CD14-positive monocyte (primary cell): Measurements from ENCODE around the gene FAM111B. TPM values are rescaled to one million over a fixed set of nuclear protein-coding genes. Genes with fewer than 3 reads are reported as not detected.

Source experiments
- DNase-seq, 3 donors: peaks; one replicate each; pipeline ENCODE4 v3.0.0-alpha.2; 2011 to 2022
- H2AFZ ChIP-seq: 2 replicates; pipeline ENCODE4 v1.6.0; 2012; ENCODE audit warnings: mild to moderate bottlenecking, low read depth, low read length, inconsistent platforms; ENCODE audit not compliant: insufficient read depth, poor library complexity, severe bottlenecking
- H3K27ac ChIP-seq, 2 donors: 1 replicate in 1 of 2; 2 replicates in 1 of 2; pipeline ENCODE4 v1.5.1; 2012 to 2013; ENCODE audit warnings: low read length in 2 of 2, control low read depth in 1 of 2, inconsistent platforms in 1 of 2, low read depth in 1 of 2, mild to moderate bottlenecking in 1 of 2
- H3K27me3 ChIP-seq, 2 donors: one replicate each; pipeline versions ENCODE4 v1.6.0 to v1.6.1; 2011 to 2013; ENCODE audit warnings: low read length in 2 of 2; ENCODE audit not compliant: control insufficient read depth in 2 of 2, insufficient read depth in 2 of 2
- H3K36me3 ChIP-seq, 2 donors: replicated peaks in 1 of 2; 1 replicate in 1 of 2; 2 replicates in 1 of 2; pipeline versions ENCODE4 v1.5.1 to v1.6.1; 2012 to 2013; ENCODE audit warnings: low read length in 2 of 2, control low read depth in 1 of 2, inconsistent platforms in 1 of 2, mild to moderate bottlenecking in 1 of 2; ENCODE audit not compliant: insufficient read depth in 2 of 2, control insufficient read depth in 1 of 2
- H3K4me1 ChIP-seq, 2 donors: 1 replicate in 1 of 2; 2 replicates in 1 of 2; pipeline versions ENCODE4 v1.5.1 to v1.6.1; 2012 to 2013; ENCODE audit warnings: low read length in 2 of 2, control low read depth in 1 of 2, inconsistent platforms in 1 of 2, mild to moderate bottlenecking in 1 of 2, moderate library complexity in 1 of 2; ENCODE audit not compliant: insufficient read depth in 2 of 2, control insufficient read depth in 1 of 2
- H3K4me2 ChIP-seq: replicated peaks from 2 replicates; pipeline ENCODE3; 2012; ENCODE audit warnings: low read length, moderate library complexity, mild to moderate bottlenecking; ENCODE audit not compliant: poor library complexity, severe bottlenecking; ENCODE audit errors: extremely low read depth
- H3K4me3 ChIP-seq, 3 experiments: fragments of 200-600 bp in 1 of 3; sonication (generic) in 1 of 3; replicated peaks in 1 of 3; 1 replicate in 2 of 3; 2 replicates in 1 of 3; pipeline ENCODE4 v1.5.1; 2011 to 2013; ENCODE audit warnings: low read length in 3 of 3, mild to moderate bottlenecking in 3 of 3, control low read depth in 2 of 3, low read depth in 2 of 3, inconsistent platforms in 1 of 3, moderate library complexity in 1 of 3
- H3K79me2 ChIP-seq: 2 replicates; pipeline ENCODE4 v1.6.0; 2012; ENCODE audit warnings: mild to moderate bottlenecking, control low read depth, inconsistent platforms, low read length, moderate library complexity; ENCODE audit not compliant: insufficient read depth
- H3K9ac ChIP-seq: 2 replicates; pipeline ENCODE4 v1.6.0; 2017; ENCODE audit warnings: low read length, mild to moderate bottlenecking; ENCODE audit not compliant: insufficient read depth, poor library complexity, severe bottlenecking
- H3K9me3 ChIP-seq, 2 donors: replicated peaks in 1 of 2; 1 replicate in 1 of 2; 2 replicates in 1 of 2; pipeline versions ENCODE4 v1.5.1 to v1.6.1; 2012 to 2013; ENCODE audit warnings: low read length in 2 of 2, control low read depth in 1 of 2; ENCODE audit not compliant: control insufficient read depth in 1 of 2, insufficient read depth in 1 of 2
- H4K20me1 ChIP-seq: 2 replicates; pipeline ENCODE4 v1.6.0; 2012; ENCODE audit warnings: mild to moderate bottlenecking, low read length, control low read depth, moderate library complexity; ENCODE audit not compliant: insufficient read depth
- H3K27ac Mint-ChIP-seq, 7 donors: one replicate each; pipeline ENCODE4 v1.8.0; 2020; ENCODE audit warnings: mild to moderate bottlenecking in 7 of 7, mixed read lengths in 7 of 7, moderate library complexity in 6 of 7, inconsistent platforms in 2 of 7
- H3K27me3 Mint-ChIP-seq, 3 donors: one replicate each; pipeline ENCODE4 v1.8.0; 2021 to 2022; ENCODE audit warnings: low read depth in 3 of 3, mild to moderate bottlenecking in 3 of 3, mixed read lengths in 3 of 3, moderate library complexity in 3 of 3, inconsistent platforms in 1 of 3
- H3K36me3 Mint-ChIP-seq, 2 donors: one replicate each; pipeline ENCODE4 v1.8.0; 2020; ENCODE audit warnings: mixed read lengths in 2 of 2, inconsistent platforms in 1 of 2, mild to moderate bottlenecking in 1 of 2
- H3K4me1 Mint-ChIP-seq: one replicate; pipeline ENCODE4 v1.8.0; 2020; ENCODE audit warnings: mild to moderate bottlenecking, mixed read lengths
- H3K4me3 Mint-ChIP-seq, 2 donors: one replicate each; pipeline ENCODE4 v1.8.0; 2020; ENCODE audit warnings: mild to moderate bottlenecking in 2 of 2, mixed read lengths in 2 of 2, moderate library complexity in 1 of 2
- H3K9me3 Mint-ChIP-seq, 7 donors: one replicate each; pipeline ENCODE4 v1.8.0; 2020 to 2022; ENCODE audit warnings: mixed read lengths in 7 of 7, mild to moderate bottlenecking in 6 of 7, moderate library complexity in 6 of 7, inconsistent platforms in 2 of 7
- WGBS: methylation state at CpG from one replicate; pipeline ENCODE4 v1.1.5; 2013; ENCODE audit warnings: missing lambda C conversion rate; ENCODE audit not compliant: insufficient coverage; 5-methylcytosine and 5-hydroxymethylcytosine counted together
- intact Hi-C, 2 donors: fragments of 100-400 bp; cut with micrococcal nuclease; formaldehyde crosslinking; loops; one replicate each; pipeline versions ENCODE4 v1.15.0 to v1.15.1; 2023
- polyA plus RNA-seq, 3 donors: library from polyadenylated mRNA; depleted of rRNA in 1 of 3; unstranded in 2 of 3; stranded (reverse) in 1 of 3; fragments of 300-500 nt in 2 of 3; fragments of >200 nt in 1 of 3; fragmentation: Illumina TruSeq in 2 of 3; gene quantifications; 1 replicate in 2 of 3; 2 replicates in 1 of 3; pipeline ENCODE4 v1.2.3, GENCODE V29; 2012 to 2021
- TF ChIP-seq, protein P1 (sequence below): fragments of 200-600 bp; IDR thresholded peaks from one replicate; pipeline ENCODE4 v1.8.0; 2022; ENCODE audit warnings: antibody characterized with exemption, mild to moderate bottlenecking

The FAM111B gene
- polyA plus RNA-seq, 3 donors: 0.09 TPM; not detected in 2

- Mint-ChIP-seq H3K36me3 (peaks cover 21 to 24% of the 10 kb centered on the region in 2 donors), H3K4me3 (no peak overlapping the region), H3K4me1 (peaks cover 43% of the 10 kb centered on the region), H3K9me3 (no peaks in the 10 kb centered on the region), H3K27ac (no peak overlapping the region), H3K27me3 (no peaks in the 10 kb centered on the region)
- H3K36me3 ChIP-seq: peaks cover 3 to 11% of the 10 kb centered on the region in 2 donors
- H4K20me1 ChIP-seq: peaks cover 4% of the 10 kb centered on the region
- intact Hi-C loops: loop anchor here (5.0 to 10.0 kb wide), 3 partner anchors 34 to 566 kb away; partner anchors contain the start of genes FAM111B (in 1 of the 2), LPXN (in 1 of the 2) and ZFP91 (in 1 of the 2)
- H2AFZ ChIP-seq: no peak overlapping the region
- H3K79me2 ChIP-seq: peaks cover 38% of the 10 kb centered on the region
- no peak overlapping the region for H3K9ac ChIP-seq
- no peak for DNase-seq
- peaks cover 35 to 40% of the 10 kb centered on the region in 2 donors for H3K4me1 ChIP-seq
- TF ChIP-seq, protein P1, sequence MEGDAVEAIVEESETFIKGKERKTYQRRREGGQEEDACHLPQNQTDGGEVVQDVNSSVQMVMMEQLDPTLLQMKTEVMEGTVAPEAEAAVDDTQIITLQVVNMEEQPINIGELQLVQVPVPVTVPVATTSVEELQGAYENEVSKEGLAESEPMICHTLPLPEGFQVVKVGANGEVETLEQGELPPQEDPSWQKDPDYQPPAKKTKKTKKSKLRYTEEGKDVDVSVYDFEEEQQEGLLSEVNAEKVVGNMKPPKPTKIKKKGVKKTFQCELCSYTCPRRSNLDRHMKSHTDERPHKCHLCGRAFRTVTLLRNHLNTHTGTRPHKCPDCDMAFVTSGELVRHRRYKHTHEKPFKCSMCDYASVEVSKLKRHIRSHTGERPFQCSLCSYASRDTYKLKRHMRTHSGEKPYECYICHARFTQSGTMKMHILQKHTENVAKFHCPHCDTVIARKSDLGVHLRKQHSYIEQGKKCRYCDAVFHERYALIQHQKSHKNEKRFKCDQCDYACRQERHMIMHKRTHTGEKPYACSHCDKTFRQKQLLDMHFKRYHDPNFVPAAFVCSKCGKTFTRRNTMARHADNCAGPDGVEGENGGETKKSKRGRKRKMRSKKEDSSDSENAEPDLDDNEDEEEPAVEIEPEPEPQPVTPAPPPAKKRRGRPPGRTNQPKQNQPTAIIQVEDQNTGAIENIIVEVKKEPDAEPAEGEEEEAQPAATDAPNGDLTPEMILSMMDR: no peak
- no peaks in the 10 kb centered on the region for H3K9me3 ChIP-seq
- H3K27me3 ChIP-seq: no peaks in the 10 kb centered on the region
- no peak overlapping the region for H3K4me3 ChIP-seq
- no peak overlapping the region for H3K27ac ChIP-seq
- 100% methylated on average over 1 of the region's 4 CpGs for WGBS
- no peak overlapping the region for H3K4me2 ChIP-seq
These were observed 34.2 kb downstream of the FAM111B start for GRCh38 chr11:59141191-59141590.

GRCh38 chr11:59141673-59142460 lies 34.8 kb downstream of the FAM111B start:
- peak overlapping the region; percentile 97 to 100 for H3K4me3 Mint-ChIP-seq
- H3K36me3 Mint-ChIP-seq: peaks cover 19 to 24% of the 10 kb centered on the region in 2 donors
- H3K4me1 Mint-ChIP-seq: peaks cover 49% of the 10 kb centered on the region
- Histone ChIP-seq H3K4me2 (peak overlapping the region; percentile 99), H2AFZ (peak overlapping the region; percentile 98), H3K36me3 (peaks cover 3 to 12% of the 10 kb centered on the region in 2 donors), H3K27ac (peak overlapping the region; percentile 93 to 99), H3K79me2 (peaks cover 44% of the 10 kb centered on the region), H3K9ac (peak overlapping the region; percentile 93), H3K9me3 (no peaks in the 10 kb centered on the region), H3K4me1 (peaks cover 40 to 46% of the 10 kb centered on the region in 2 donors), H3K27me3 (no peaks in the 10 kb centered on the region), H3K4me3 (peak overlapping the region; percentile 80 to 99 (median 83)), H4K20me1 (peaks cover 4% of the 10 kb centered on the region)
- H3K9me3 Mint-ChIP-seq: no peaks in the 10 kb centered on the region
- no peaks in the 10 kb centered on the region for H3K27me3 Mint-ChIP-seq
- H3K27ac Mint-ChIP-seq: peak overlapping the region; percentile 95 to 98 (median 97)
- intact Hi-C loops: loop anchor here (5.0 to 10.0 kb wide), 3 partner anchors 35 to 567 kb away; partner anchors contain the start of genes FAM111B (in 1 of the 2), LPXN (in 1 of the 2) and ZFP91 (in 1 of the 2)
- TF ChIP-seq, protein P1: peak; percentile 28
- WGBS: 0% methylated on average over 1 of the region's 3 CpGs
- no peak for DNase-seq
